B cell (primary cell): Measurements from ENCODE around the gene IFRD1. TPM values are rescaled to one million over a fixed set of nuclear protein-coding genes. Genes with fewer than 3 reads are reported as not detected.

ENCODE experiments used
- ATAC-seq: fragments of 200-7000 bp; cut with Tn5 transposase; one replicate; pipeline ENCODE4 v1.10.0; 2021; ENCODE audit warnings: low read depth, mild to moderate bottlenecking, moderate number of reproducible peaks, moderate library complexity
- CTCF ChIA-PET: fragments of 350-600 bp; sonication (Branson Sonifier 250); formaldehyde crosslinking; loops from one replicate; lab custom pipeline; 2021; ENCODE audit warnings: antibody characterized with exemption, inconsistent platforms; lab: Charles Lee
- POLR2A ChIA-PET: fragments of 350-600 bp; sonication (Branson Sonifier 250); formaldehyde crosslinking; loops from one replicate; lab custom pipeline; 2021; ENCODE audit warnings: antibody characterized with exemption; lab: Charles Lee
- DNase-seq: peaks from one replicate; pipeline ENCODE4 v3.0.0; 2013
- H2AFZ ChIP-seq: 2 replicates; pipeline ENCODE4 v1.6.1; 2012; ENCODE audit warnings: mild to moderate bottlenecking, low read depth, low read length; ENCODE audit not compliant: insufficient read depth, poor library complexity, severe bottlenecking
- H3K27ac ChIP-seq, 2 donors: 1 replicate in 1 of 2; 2 replicates in 1 of 2; pipeline ENCODE4 v1.5.1; 2012 to 2013; ENCODE audit warnings: low read length in 2 of 2, mild to moderate bottlenecking in 2 of 2, moderate library complexity in 1 of 2
- H3K27me3 ChIP-seq, 4 experiments: fragments of 200-600 bp in 1 of 4; sonication (generic) in 1 of 4; replicated peaks in 1 of 4; 1 replicate in 2 of 4; 2 replicates in 2 of 4; pipeline versions ENCODE4 v1.6.1 to v1.7.0; 2013 to 2016; ENCODE audit warnings: low read length in 3 of 4, mild to moderate bottlenecking in 2 of 4, mixed read lengths in 1 of 4, moderate library complexity in 1 of 4; ENCODE audit not compliant: insufficient read depth in 4 of 4, control insufficient read depth in 3 of 4; ENCODE audit errors: control extremely low read depth in 1 of 4
- H3K36me3 ChIP-seq, 2 experiments: replicated peaks in 1 of 2; 1 replicate in 1 of 2; 2 replicates in 1 of 2; pipeline versions ENCODE4 v1.6.1 to v1.7.1; 2013; ENCODE audit warnings: low read length in 1 of 2; ENCODE audit not compliant: insufficient read depth in 2 of 2, control insufficient read depth in 1 of 2; ENCODE audit errors: control extremely low read depth in 1 of 2, extremely low read depth in 1 of 2
- H3K4me1 ChIP-seq, 2 donors: fragments of 200-600 bp in 1 of 2; sonication (generic) in 1 of 2; 1 replicate in 1 of 2; 2 replicates in 1 of 2; pipeline versions ENCODE4 v1.5.1 to v1.6.1; 2013 to 2017; ENCODE audit warnings: low read length in 2 of 2; ENCODE audit not compliant: control insufficient read depth in 2 of 2, insufficient read depth in 2 of 2
- H3K4me2 ChIP-seq: replicated peaks from 2 replicates; pipeline ENCODE3; 2012; ENCODE audit warnings: mild to moderate bottlenecking, low read depth, low read length; ENCODE audit not compliant: poor library complexity, severe bottlenecking
- H3K4me3 ChIP-seq, 5 experiments: fragments of 200-600 bp in 1 of 5; sonication (generic) in 1 of 5; 1 replicate in 3 of 5; 2 replicates in 2 of 5; pipeline versions ENCODE4 v1.5.1 to v1.7.0; 2011 to 2016; ENCODE audit warnings: low read length in 4 of 5, mild to moderate bottlenecking in 4 of 5, low read depth in 2 of 5, control low read depth in 1 of 5, moderate library complexity in 1 of 5; ENCODE audit not compliant: insufficient read depth in 1 of 5; ENCODE audit errors: control extremely low read depth in 1 of 5, extremely low read depth in 1 of 5
- H3K79me2 ChIP-seq: fragments of 200-600 bp; sonication (generic); one replicate; pipeline ENCODE4 v1.6.0; 2016; ENCODE audit warnings: low read length; ENCODE audit not compliant: control insufficient read depth, insufficient read depth
- H3K9ac ChIP-seq: fragments of 200-600 bp; sonication (generic); 2 replicates; pipeline ENCODE4 v1.6.1; 2017; ENCODE audit warnings: mild to moderate bottlenecking, low read length, moderate library complexity
- H3K9me3 ChIP-seq, 3 donors: one replicate each; pipeline versions ENCODE4 v1.6.1 to v1.7.1; 2013; ENCODE audit warnings: low read length in 2 of 3; ENCODE audit not compliant: control insufficient read depth in 2 of 3, insufficient read depth in 1 of 3; ENCODE audit errors: control extremely low read depth in 1 of 3
- H4K20me1 ChIP-seq: 2 replicates; pipeline ENCODE4 v1.6.0; 2012; ENCODE audit warnings: mild to moderate bottlenecking, low read length; ENCODE audit not compliant: insufficient read depth, control insufficient read depth, poor library complexity, severe bottlenecking
- H3K27ac Mint-ChIP-seq: one replicate; pipeline ENCODE4 v1.8.0; 2021; ENCODE audit warnings: mixed read lengths
- H3K27me3 Mint-ChIP-seq: one replicate; pipeline ENCODE4 v1.8.0; 2021; ENCODE audit warnings: mixed read lengths
- H3K4me1 Mint-ChIP-seq: one replicate; pipeline ENCODE4 v1.8.0; 2021; ENCODE audit warnings: mixed read lengths
- H3K4me3 Mint-ChIP-seq: one replicate; pipeline ENCODE4 v1.8.0; 2021; ENCODE audit warnings: mixed read lengths
- H3K9me3 Mint-ChIP-seq: one replicate; pipeline ENCODE4 v1.8.0; 2022; ENCODE audit warnings: mixed read lengths; ENCODE audit not compliant: insufficient read depth
- EZH2 ChIP-seq: IDR thresholded peaks from 2 replicates; pipeline ENCODE4 v1.6.1; 2012; ENCODE audit warnings: borderline replicate concordance, low read depth, mild to moderate bottlenecking, moderate library complexity, low read length; ENCODE audit not compliant: insufficient read depth, poor library complexity, severe bottlenecking
- WGBS: methylation state at CpG from one replicate; pipeline ENCODE4 v1.1.5; 2013; ENCODE audit warnings: missing lambda C conversion rate; ENCODE audit not compliant: insufficient coverage; 5-methylcytosine and 5-hydroxymethylcytosine counted together
- intact Hi-C: fragments of 100-400 bp; cut with micrococcal nuclease; formaldehyde crosslinking; loops from one replicate; pipeline ENCODE4 v1.10.0; 2022
- polyA plus RNA-seq: library from polyadenylated mRNA; depleted of rRNA; stranded (reverse); fragments of >200 nt; gene quantifications from 2 replicates; pipeline ENCODE4 v1.2.3, GENCODE V29; 2012
- total RNA-seq, 2 donors: library from RNA; stranded (reverse); fragments of 120-200 nt in 1 of 2; gene quantifications; 1 replicate in 1 of 2; 2 replicates in 1 of 2; pipeline versions ENCODE4 v1.2.3 to v1.2.4, GENCODE V29; 2013 to 2022
- TF ChIP-seq, protein P1 (sequence below): fragments of 200-600 bp; IDR thresholded peaks from one replicate; pipeline ENCODE4 v1.8.0; 2022; ENCODE audit warnings: antibody characterized with exemption, mild to moderate bottlenecking

Gene IFRD1
- total and polyA plus RNA-seq, 2 donors (not counting 1 experiment from before 2014, with no cell fraction given): 54.1 to 106 TPM

GRCh38 chr7:112481833-112482670, 31.8 kb downstream of the IFRD1 start:
- Histone ChIP-seq H4K20me1 (no peaks in the 10 kb centered on the region), H3K9me3 (no peaks in the 10 kb centered on the region), H3K9ac (no peak overlapping the region), H3K4me3 (no peak overlapping the region), H2AFZ (no peak overlapping the region), H3K36me3 (peaks cover 0 to 2% of the 10 kb centered on the region in 2 experiments), H3K4me1 (no peaks in the 10 kb centered on the region), H3K4me2 (no peak overlapping the region), H3K27me3 (no peaks in the 10 kb centered on the region), H3K27ac (no peak overlapping the region), H3K79me2 (no peaks in the 10 kb centered on the region)
- Mint-ChIP-seq H3K9me3 (no peaks in the 10 kb centered on the region), H3K27me3 (no peaks in the 10 kb centered on the region), H3K27ac (no peak overlapping the region), H3K4me1 (no peaks in the 10 kb centered on the region), H3K4me3 (no peak overlapping the region)
- DNase-seq (no peak), ATAC-seq (no peak)
- intact Hi-C loops: loop anchor here (2.0 kb wide), 1 partner anchor 417 kb away; no protein-coding TSS in a partner anchor
- POLR2A ChIA-PET: no interaction called here
- WGBS: 86% methylated on average over 1 of the region's 3 CpGs
- TF ChIP-seq EZH2: no peak
- TF ChIP-seq, protein P1, sequence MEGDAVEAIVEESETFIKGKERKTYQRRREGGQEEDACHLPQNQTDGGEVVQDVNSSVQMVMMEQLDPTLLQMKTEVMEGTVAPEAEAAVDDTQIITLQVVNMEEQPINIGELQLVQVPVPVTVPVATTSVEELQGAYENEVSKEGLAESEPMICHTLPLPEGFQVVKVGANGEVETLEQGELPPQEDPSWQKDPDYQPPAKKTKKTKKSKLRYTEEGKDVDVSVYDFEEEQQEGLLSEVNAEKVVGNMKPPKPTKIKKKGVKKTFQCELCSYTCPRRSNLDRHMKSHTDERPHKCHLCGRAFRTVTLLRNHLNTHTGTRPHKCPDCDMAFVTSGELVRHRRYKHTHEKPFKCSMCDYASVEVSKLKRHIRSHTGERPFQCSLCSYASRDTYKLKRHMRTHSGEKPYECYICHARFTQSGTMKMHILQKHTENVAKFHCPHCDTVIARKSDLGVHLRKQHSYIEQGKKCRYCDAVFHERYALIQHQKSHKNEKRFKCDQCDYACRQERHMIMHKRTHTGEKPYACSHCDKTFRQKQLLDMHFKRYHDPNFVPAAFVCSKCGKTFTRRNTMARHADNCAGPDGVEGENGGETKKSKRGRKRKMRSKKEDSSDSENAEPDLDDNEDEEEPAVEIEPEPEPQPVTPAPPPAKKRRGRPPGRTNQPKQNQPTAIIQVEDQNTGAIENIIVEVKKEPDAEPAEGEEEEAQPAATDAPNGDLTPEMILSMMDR: no peak
- CTCF ChIA-PET: interaction anchor here (0.7 kb wide), 1 partner anchor 388 kb away, joined by 4 read pairs; no protein-coding TSS in a partner anchor

DNA sequence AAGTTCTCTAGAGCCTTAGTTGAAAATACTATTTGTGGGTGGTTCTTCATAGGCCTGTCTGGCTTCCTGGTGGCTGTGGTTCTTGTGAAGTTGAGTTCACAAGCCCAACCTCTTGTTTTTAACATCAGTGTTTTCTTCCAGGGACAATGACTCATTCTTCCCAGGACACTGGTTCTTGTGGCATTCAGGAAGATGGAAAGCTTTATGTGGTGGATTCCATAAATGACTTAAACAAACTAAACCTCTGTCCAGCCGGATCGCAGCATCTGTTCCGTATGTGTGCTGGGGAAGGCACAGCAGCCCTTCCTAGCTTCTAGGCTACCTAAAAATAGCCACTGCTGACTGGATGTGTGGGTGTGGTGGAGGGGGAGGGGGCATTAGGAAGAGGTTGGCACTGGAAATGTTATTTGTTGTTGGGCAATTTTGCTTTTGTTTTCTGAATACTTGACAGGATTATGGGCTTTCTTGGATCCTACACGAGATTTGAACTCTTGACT, 34.5 kb downstream of the IFRD1 start:
- CTCF ChIA-PET: no interaction called here
- 100% methylated on average over 1 of the region's 4 CpGs for WGBS
- TF ChIP-seq, protein P1: no peak
- TF ChIP-seq EZH2: no peak
- no peak overlapping the region for H3K4me3 ChIP-seq
- H3K27me3 ChIP-seq: no peaks in the 10 kb centered on the region
- DNase-seq (no peak), ATAC-seq (no peak)
- H3K27ac ChIP-seq: no peak overlapping the region
- H3K4me1 ChIP-seq: no peaks in the 10 kb centered on the region
- Mint-ChIP-seq H3K4me1 (no peaks in the 10 kb centered on the region), H3K9me3 (no peaks in the 10 kb centered on the region), H3K27me3 (no peaks in the 10 kb centered on the region), H3K4me3 (no peak overlapping the region), H3K27ac (no peak overlapping the region)
- no peaks in the 10 kb centered on the region for H3K36me3 ChIP-seq
- no peaks in the 10 kb centered on the region for H4K20me1 ChIP-seq
- no peaks in the 10 kb centered on the region for H3K9me3 ChIP-seq
- no peaks in the 10 kb centered on the region for H3K79me2 ChIP-seq
- no peak overlapping the region for H2AFZ ChIP-seq
- intact Hi-C loops: no loop called here
- no peak overlapping the region for H3K4me2 ChIP-seq
- H3K9ac ChIP-seq: no peak overlapping the region
- POLR2A ChIA-PET: no interaction called here
